Activated CD4-positive, CD25-positive, alpha-beta regulatory T cell treated with anti-CD3 and anti-CD28 coated beads, Interleukin-2, amount 50 U/mL, for 72 hours (primary cell): Measurements from ENCODE around the gene LIN37.
"Not testable (repeated sequence)": the region's sequence is repeated elsewhere in the genome, so short reads cannot be mapped to it uniquely, and the experiment has no call there.

Source experiments
- DNase-seq: peaks from one replicate; pipeline ENCODE4 v3.0.0; 2021

LIN37 gene

DNA sequence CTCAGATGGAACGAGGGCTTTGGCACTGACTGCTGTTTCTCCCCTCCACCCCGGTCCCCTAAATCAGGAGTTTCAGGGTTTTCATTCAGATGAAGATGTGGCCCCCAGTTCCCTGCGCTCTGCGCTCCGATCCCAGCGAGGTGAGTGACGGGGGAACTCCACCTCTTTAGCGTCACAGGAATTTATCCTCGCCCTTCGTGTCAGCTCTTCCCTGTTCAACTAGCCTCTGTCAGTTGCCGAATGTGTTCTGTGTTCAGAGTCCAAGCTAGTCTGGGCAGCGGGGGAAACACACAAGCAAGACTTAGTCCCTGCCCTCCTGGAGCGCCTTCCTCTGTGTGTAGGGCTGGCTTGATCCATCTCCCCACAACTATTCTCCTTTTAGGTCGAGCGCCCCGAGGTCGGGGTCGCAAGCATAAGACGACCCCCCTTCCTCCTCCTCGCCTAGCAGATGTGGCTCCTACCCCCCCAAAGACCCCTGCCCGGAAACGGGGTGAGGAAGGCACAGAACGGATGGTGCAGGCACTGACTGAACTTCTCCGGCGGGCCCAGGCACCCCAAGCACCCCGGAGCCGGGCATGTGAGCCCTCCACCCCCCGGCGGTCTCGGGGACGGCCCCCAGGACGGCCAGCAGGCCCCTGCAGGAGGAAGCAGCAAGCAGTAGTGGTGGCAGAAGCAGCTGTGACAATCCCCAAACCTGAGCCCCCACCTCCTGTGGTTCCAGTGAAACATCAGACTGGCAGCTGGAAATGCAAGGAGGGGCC is 28.8 kb upstream of the LIN37 start:
- no peak for DNase-seq

GRCh38 chr19:35720163-35720524 is 28.2 kb upstream of the LIN37 start:
- DNase-seq, result no peak

DNA sequence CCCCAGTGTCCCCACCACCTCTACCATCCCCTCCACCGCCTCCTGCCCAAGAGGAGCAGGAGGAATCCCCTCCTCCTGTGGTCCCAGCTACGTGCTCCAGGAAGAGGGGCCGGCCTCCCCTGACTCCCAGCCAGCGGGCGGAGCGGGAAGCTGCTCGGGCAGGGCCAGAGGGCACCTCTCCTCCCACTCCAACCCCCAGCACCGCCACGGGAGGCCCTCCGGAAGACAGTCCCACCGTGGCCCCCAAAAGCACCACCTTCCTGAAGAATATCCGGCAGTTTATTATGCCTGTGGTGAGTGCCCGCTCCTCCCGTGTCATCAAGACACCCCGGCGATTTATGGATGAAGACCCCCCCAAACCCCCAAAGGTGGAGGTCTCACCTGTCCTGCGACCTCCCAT is 27.7 kb upstream of the LIN37 start:
- DNase-seq, result no peak

DNA sequence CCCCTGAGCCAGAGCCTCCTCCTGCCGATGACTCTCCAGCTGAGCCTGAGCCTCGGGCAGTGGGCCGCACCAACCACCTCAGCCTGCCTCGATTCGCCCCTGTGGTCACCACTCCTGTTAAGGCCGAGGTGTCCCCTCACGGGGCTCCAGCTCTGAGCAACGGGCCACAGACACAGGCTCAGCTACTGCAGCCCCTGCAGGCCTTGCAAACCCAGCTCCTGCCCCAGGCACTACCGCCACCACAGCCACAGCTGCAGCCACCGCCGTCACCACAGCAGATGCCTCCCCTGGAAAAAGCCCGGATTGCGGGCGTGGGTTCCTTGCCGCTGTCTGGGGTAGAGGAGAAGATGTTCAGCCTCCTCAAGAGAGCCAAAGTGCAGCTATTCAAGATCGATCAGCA is 27.0 kb upstream of the LIN37 start:
- no peak for DNase-seq

DNA sequence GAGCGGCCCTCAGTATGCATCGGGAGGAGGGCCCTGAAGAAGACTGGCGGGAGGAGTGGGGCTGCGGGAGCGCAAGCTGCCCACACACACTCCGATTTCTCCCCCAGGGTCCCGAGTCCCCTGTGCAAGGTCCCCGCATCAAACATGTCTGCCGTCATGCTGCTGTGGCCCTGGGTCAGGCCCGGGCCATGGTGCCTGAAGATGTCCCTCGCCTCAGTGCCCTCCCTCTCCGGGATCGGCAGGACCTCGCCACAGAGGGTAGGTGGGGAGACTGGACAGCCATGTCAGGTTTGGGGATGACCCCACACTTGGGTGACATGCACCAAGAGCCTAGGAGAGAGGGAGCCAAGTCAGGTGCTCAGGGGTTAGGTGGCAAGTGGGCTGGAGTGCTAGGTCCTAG is 25.9 kb upstream of the LIN37 start:
- DNase-seq, result no peak

DNA sequence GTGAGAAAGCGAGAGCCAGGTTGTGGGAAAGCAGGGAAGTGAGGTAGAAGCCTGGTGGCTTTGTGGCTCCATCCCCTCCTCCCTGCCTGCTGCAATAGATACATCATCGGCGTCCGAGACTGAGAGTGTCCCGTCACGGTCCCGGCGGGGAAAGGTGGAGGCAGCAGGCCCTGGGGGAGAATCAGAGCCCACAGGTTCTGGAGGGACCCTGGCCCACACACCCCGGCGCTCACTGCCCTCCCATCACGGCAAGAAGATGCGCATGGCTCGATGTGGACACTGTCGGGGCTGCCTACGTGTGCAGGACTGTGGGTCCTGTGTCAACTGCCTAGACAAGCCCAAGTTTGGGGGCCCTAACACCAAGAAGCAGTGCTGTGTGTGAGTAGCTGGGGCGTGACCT is 25.5 kb upstream of the LIN37 start:
- DNase-seq, result no peak

- no peak for DNase-seq
Observed at GRCh38 chr19:35723671-35724070, 24.7 kb upstream of the LIN37 start.

GRCh38 chr19:35724132-35724531 is 24.2 kb upstream of the LIN37 start:
- not testable (repeated sequence) for DNase-seq

- DNase-seq, result no peak
Observed at GRCh38 chr19:35724560-35724959, 23.8 kb upstream of the LIN37 start.

GRCh38 chr19:35725216-35725861 is 23.0 kb upstream of the LIN37 start:
- no peak for DNase-seq

GRCh38 chr19:35727053-35727955 is 21.1 kb upstream of the LIN37 start:
- no peak for DNase-seq

DNA sequence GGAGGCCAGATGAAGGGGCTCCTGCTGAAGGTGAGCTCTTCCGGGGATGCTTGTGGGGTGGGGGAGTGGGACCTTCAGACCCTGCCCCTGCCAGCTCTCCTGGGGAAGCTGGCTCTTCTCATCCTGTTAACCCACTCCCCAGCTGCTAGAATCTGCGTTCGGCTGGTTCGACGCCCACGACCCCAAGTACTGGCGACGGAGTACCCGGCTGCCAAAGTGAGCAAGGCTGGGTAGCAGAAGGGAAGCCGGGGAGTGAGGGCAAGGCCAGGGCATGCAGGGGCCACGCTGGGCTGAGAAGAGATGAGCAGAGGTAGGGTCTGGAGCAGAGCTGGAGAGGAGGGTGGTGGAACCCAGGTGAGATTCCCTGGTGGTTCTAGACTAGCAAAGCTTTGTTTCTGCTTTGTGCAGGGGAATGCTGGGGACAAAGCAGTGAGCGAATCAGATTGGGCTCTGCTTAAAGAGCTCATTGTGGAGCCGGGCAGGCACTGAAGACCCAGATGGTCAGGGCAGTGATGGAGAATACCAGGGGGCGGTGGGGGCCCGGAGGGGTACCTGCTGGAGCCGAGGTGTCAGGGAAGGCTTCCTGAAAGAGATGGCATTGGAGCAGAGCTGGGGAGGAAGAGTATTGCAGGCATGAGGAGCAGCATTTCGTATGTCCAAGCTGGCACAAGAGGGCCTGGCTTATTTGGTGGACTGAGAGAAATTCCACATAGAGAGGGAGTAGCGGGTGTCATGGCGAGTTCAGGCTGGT is 20.2 kb upstream of the LIN37 start:
- DNase-seq, result no peak

DNA sequence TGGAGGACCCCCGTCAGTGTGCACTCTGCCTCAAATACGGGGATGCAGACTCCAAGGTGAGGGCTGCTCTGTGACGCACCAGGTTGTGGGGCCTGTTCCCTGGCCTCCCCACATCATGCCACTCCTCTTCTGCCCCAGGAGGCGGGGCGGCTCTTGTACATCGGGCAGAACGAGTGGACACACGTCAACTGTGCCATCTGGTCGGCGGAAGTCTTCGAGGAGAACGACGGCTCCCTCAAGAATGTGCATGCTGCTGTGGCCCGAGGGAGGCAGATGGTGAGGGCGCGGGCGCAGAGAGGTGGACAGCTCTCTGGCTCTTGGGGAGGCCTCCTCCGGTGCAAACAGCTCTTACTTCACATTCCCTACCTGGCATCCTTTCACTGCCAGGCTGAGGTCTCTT is 19.4 kb upstream of the LIN37 start:
- DNase-seq, result no peak

- DNase-seq, result no peak
Observed at GRCh38 chr19:35729763-35730162, 18.6 kb upstream of the LIN37 start.

- no peak for DNase-seq
Observed at GRCh38 chr19:35730326-35730725, 18.1 kb upstream of the LIN37 start.

- no peak for DNase-seq
Observed at GRCh38 chr19:35731353-35731752, 17.0 kb upstream of the LIN37 start.

- no peak for DNase-seq
Observed at GRCh38 chr19:35731779-35732405, 16.5 kb upstream of the LIN37 start.

- no peak for DNase-seq
Observed at GRCh38 chr19:35732540-35733179, 15.7 kb upstream of the LIN37 start.

DNA sequence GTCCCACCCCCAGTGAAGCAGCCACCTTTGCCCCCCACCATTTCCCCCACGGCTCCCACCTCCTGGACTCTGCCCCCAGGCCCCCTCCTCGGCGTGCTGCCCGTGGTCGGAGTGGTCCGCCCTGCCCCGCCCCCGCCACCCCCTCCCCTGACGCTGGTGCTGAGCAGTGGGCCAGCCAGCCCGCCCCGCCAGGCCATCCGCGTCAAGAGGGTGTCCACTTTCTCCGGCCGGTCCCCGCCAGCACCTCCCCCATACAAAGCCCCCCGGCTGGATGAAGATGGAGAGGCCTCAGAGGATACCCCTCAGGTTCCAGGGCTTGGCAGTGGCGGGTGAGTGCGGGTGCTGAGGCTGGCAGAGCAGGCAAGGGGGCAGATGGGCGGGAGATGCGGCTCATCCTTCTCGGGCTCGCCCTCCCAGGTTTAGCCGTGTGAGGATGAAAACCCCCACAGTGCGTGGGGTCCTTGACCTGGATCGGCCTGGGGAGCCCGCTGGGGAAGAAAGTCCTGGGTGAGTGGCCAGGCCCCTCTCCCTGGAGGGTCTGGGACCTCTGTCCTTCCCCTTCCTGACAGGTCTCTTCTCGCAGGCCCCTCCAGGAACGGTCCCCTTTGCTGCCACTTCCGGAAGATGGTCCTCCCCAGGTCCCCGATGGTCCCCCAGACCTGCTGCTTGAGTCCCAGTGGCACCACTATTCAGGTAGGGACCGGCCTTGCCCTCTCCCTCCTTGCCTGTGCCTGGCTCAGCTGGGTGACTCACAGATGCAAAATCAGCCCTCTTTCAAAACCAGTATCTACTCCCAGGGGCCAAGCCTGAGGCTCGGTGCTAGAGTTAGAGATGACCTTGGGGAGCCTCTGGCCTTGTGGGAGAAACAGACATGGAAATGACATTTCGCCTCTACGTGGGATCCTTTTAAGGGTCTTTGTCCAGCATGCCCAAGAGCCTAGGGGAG is 14.9 kb upstream of the LIN37 start:
- no peak for DNase-seq

GRCh38 chr19:35734273-35734672 is 14.1 kb upstream of the LIN37 start:
- DNase-seq, result no peak

DNA sequence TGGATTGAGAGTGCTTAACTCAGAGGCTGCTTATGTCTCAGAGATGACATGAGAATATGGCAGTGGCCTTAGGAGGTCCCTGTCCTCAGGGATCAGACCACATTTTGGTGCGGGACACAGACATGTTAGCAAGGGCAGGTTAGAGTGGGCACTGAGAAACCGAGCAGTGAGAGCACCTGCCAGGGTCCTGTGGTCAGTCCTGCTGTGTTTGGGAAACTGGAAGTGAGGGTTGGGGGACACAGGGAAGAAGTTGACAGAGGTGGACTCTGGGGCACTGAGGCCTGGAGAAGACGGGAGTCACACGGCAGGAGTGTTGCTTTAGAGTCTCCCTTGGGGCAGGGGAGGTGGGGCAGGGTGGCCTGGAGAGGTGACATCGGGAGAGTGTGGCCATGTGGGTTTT is 13.5 kb upstream of the LIN37 start:
- DNase-seq, result no peak
